Measurements from ENCODE around the gene ABCA9.

- TF ChIP-seq CTCF (tag by site-specific recombination; IDR thresholded peaks at IDR 0.05) (no peak), REST (tag by site-specific recombination; IDR thresholded peaks at IDR 0.05) (no peak), KLF9 (tag by site-specific recombination; IDR thresholded peaks at IDR 0.05; ENCODE audit: low read depth) (no peak), PRDM2 (tag by site-specific recombination; IDR thresholded peaks at IDR 0.05; ENCODE audit: borderline replicate concordance) (no peak), ZNF404 (tag by site-specific recombination; IDR thresholded peaks at IDR 0.05) (no peak), ZNF138 (tag by site-specific recombination; IDR thresholded peaks at IDR 0.05; ENCODE audit: borderline replicate concordance) (no peak), KLF7 (tag by site-specific recombination; IDR thresholded peaks at IDR 0.05; ENCODE audit: borderline replicate concordance) (no peak), ZNF274 (IDR thresholded peaks at IDR 0.05; ENCODE audit: low read length) (no peak), ZNF274 (tag by site-specific recombination; IDR thresholded peaks at IDR 0.05; ENCODE audit: borderline replicate concordance) (no peak)
These were observed 28.0 kb upstream of the ABCA9 start for GRCh38 chr17:69088643-69089200.
